ENCODE data around the gene CLEC4C. TPM values are rescaled to one million over a fixed set of nuclear protein-coding genes. Genes with fewer than 3 reads are reported as not detected.
"Not testable (repeated sequence)": the region's sequence is repeated elsewhere in the genome, so short reads cannot be mapped to it uniquely, and the experiment has no call there.

The CLEC4C gene, protein sequence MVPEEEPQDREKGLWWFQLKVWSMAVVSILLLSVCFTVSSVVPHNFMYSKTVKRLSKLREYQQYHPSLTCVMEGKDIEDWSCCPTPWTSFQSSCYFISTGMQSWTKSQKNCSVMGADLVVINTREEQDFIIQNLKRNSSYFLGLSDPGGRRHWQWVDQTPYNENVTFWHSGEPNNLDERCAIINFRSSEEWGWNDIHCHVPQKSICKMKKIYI
- 0.44 TPM in 1 of 2 replicates, not detected in the other for total RNA-seq

DNA sequence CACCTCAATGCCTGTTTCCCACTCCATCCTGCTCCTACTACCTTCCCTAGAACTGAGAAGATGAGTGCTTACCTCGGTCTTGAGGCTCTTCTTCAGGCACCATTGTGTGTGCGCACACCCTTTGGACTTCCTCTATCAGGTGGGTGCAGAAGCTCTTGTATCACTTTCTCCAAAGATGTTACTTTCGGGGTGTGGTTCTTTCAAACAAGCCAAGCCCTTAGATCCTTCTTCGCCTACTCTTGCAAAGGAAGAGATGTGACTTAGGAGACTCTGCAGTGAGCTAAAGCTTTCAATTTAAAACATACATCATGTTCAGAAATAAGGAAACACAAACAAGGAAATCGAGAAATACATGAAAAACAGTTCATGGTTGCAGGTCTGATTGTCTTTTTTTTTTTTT lies at the start of gene CLEC4C:
Gene CLEC4C (minus strand): TSS at position 130 of the 400 bp plus-strand sequence. CDS start 27 bp downstream, at position 103.
- ChIA-PET POLR2A (interaction anchor here (0.7 kb wide), 1 partner anchor 26 kb away, joined by 3 read pairs; no protein-coding TSS in a partner anchor), CTCF (no interaction called here)

DNA sequence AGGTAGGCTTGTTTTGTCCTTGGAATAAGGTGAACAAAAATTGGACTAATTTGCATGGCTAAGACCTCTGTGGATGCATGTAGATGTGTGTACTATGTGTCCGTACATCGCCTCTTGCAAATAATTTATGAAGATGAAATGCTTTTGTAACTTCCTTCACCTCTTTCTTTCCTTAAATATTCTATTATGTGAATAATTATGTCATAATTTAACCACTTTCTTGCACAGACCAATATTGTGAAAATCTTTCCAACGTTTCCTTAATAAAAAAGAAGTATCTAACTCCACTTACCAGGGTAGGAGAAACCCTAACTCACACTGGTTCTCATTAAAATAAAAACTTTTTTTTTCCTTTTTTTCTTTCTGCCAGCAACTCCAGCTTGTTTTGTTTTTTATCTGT lies 46.0 kb upstream of the CLEC4C start:
- Mint-ChIP-seq H3K9me3 (no peaks in the 10 kb centered on the region), H3K4me1 (no peaks in the 10 kb centered on the region), H3K4me3 (no peak overlapping the region), H3K36me3 (ENCODE audit: low read depth) (no peaks in the 10 kb centered on the region), H3K27me3 (peaks cover 5% of the 10 kb centered on the region), H3K27ac (no peak overlapping the region)
- CTCF ChIA-PET: no interaction called here
- TF ChIP-seq, protein P1, sequence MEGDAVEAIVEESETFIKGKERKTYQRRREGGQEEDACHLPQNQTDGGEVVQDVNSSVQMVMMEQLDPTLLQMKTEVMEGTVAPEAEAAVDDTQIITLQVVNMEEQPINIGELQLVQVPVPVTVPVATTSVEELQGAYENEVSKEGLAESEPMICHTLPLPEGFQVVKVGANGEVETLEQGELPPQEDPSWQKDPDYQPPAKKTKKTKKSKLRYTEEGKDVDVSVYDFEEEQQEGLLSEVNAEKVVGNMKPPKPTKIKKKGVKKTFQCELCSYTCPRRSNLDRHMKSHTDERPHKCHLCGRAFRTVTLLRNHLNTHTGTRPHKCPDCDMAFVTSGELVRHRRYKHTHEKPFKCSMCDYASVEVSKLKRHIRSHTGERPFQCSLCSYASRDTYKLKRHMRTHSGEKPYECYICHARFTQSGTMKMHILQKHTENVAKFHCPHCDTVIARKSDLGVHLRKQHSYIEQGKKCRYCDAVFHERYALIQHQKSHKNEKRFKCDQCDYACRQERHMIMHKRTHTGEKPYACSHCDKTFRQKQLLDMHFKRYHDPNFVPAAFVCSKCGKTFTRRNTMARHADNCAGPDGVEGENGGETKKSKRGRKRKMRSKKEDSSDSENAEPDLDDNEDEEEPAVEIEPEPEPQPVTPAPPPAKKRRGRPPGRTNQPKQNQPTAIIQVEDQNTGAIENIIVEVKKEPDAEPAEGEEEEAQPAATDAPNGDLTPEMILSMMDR (IDR thresholded peaks at IDR 0.05): no peak
- DNase-seq: no peak
- ATAC-seq (ENCODE audit: low read depth): no peak
- intact Hi-C loops (cut with micrococcal nuclease): no loop called here
- POLR2A ChIA-PET: no interaction called here

More for the DNA sequence above, at the start of gene CLEC4C:
- Mint-ChIP-seq H3K27me3 (peaks cover 8% of the 10 kb centered on the region), H3K4me1 (peaks cover 23% of the 10 kb centered on the region), H3K27ac (peak within 1 kb of the TSS; percentile 78), H3K36me3 (ENCODE audit: low read depth) (no peaks in the 10 kb centered on the region), H3K4me3 (peak within 1 kb of the TSS; percentile 52), H3K9me3 (peaks cover 3% of the 10 kb centered on the region)
- ATAC-seq (ENCODE audit: low read depth) (no peak), DNase-seq (no peak)
- TF ChIP-seq, protein P1 (IDR thresholded peaks at IDR 0.05): no peak
- intact Hi-C loops (cut with micrococcal nuclease): no loop called here

DNA sequence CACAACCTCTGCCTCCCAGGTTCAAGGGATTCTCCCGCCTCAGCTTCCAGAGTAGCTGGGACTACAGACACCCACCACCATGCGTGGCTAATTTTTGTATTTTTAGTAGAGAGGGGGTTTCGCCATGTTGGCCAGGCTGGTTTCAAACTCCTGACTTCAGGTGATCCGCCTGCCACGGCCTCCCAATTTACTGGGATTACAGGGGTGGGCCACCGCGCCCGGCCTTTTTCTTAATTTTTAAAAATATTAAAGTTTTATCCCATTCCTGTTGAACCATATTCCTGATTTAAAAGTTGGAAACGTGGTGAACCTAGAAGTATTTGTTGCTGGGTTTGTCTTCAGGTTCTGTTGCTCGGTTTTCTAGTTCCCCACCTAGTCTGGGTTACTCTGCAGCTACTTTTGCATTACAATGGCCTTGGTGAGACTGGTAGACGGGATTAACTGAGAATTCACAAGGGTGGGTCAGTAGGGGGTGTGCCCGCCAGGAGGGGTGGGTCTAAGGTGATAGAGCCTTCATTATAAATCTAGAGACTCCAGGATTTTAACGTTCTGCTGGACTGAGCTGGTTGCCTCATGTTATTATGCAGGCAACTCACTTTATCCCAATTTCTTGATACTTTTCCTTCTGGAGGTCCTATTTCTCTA lies 41.8 kb upstream of the CLEC4C start, which contains the start of gene NANOG:
Gene NANOG (plus strand): TSS at position 519 of the 645 bp plus-strand sequence. CDS start 213 bp downstream, outside the sequence.
- H3K9me3 Mint-ChIP-seq; ATAC-seq (ENCODE audit: low read depth); H3K27ac Mint-ChIP-seq; H3K4me3 Mint-ChIP-seq; DNase-seq; H3K4me1 Mint-ChIP-seq; POLR2A ChIA-PET; H3K36me3 Mint-ChIP-seq (ENCODE audit: low read depth); intact Hi-C loops (cut with micrococcal nuclease): not testable (repeated sequence)
- H3K27me3 Mint-ChIP-seq: peaks cover 14% of the 10 kb centered on the region
- CTCF ChIA-PET: interaction anchor here (1.4 kb wide), 1 partner anchor 13 kb away, joined by 3 read pairs; no protein-coding TSS in a partner anchor

DNA sequence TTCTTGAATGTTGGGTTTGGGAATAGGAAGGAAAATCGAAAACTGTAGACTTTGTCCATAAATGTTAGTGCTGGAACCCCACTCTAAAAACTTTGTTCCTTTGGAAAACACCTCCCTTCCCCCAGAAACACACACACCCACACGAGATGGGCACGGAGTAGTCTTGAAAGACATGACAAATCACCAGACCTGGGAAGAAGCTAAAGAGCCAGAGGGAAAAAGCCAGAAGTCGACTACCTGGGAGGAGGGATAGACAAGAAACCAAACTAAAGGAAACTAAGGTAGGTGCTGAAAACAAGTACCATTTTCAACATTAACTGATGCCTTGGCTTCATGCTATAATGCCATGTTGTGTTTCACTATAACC lies 41.1 kb upstream of the CLEC4C start:
- POLR2A ChIA-PET: no interaction called here
- H3K9me3 Mint-ChIP-seq: no peaks in the 10 kb centered on the region
- peaks cover 12% of the 10 kb centered on the region for H3K27me3 Mint-ChIP-seq
- no peak overlapping the region for H3K27ac Mint-ChIP-seq
- CTCF ChIA-PET: no interaction called here
- H3K36me3 Mint-ChIP-seq (ENCODE audit: low read depth): no peaks in the 10 kb centered on the region
- no peak for ATAC-seq (ENCODE audit: low read depth)
- DNase-seq: no peak
- no peak overlapping the region for H3K4me3 Mint-ChIP-seq
- TF ChIP-seq, protein P1 (IDR thresholded peaks at IDR 0.05): no peak
- no peaks in the 10 kb centered on the region for H3K4me1 Mint-ChIP-seq
- intact Hi-C loops (cut with micrococcal nuclease): no loop called here

DNA sequence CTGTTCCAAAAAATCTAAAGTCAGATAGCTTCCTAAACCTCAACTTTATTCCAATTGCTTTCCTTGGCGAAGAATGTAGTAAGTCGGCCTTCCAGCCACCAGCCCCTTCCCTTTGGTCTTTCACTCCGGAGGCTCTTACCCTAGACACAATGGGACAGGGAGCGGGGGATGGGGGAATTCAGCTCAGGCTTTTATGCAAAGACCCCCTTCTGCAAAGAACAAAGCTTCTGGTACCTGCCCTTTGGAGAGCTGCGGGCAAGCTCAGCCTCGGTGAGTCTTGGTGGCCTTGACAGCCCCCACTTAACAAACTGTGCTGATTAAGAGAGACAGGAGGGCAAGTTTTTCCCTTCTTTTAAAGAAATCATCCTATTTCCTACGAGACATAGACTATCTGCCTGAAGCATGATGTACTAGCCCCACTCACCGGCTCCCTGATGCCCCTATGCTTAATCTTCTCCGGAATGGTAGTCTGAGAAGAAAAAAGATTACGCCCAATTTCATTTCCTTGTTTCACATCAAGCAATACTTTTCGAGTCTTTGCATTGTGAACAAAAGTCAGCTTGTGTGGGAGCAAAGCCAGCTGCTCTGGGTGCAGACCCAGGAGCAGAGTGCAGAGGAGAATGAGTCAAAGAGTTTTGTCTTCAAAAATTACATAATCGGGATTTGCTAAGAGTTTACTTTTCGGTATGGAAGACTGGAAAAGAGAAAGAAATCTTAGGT lies 40.6 kb upstream of the CLEC4C start:
- intact Hi-C loops (cut with micrococcal nuclease): no loop called here
- Mint-ChIP-seq H3K4me1 (no peaks in the 10 kb centered on the region), H3K4me3 (no peak overlapping the region), H3K27me3 (peaks cover 12% of the 10 kb centered on the region), H3K36me3 (ENCODE audit: low read depth) (no peaks in the 10 kb centered on the region), H3K27ac (no peak overlapping the region), H3K9me3 (no peaks in the 10 kb centered on the region)
- ATAC-seq (ENCODE audit: low read depth): no peak
- TF ChIP-seq, protein P1 (IDR thresholded peaks at IDR 0.05): no peak
- DNase-seq: no peak
- ChIA-PET POLR2A (no interaction called here), CTCF (no interaction called here)
